B cell (primary cell): ENCODE measurements around the gene SAPCD2. TPM values are rescaled to one million over a fixed set of nuclear protein-coding genes. Genes with fewer than 3 reads are reported as not detected.

Experiments
- ATAC-seq: fragments of 200-7000 bp; cut with Tn5 transposase; one replicate; pipeline ENCODE4 v1.10.0; 2021; ENCODE audit warnings: low read depth, mild to moderate bottlenecking, moderate number of reproducible peaks, moderate library complexity
- CTCF ChIA-PET: fragments of 350-600 bp; sonication (Branson Sonifier 250); formaldehyde crosslinking; loops from one replicate; lab custom pipeline; 2021; ENCODE audit warnings: antibody characterized with exemption, inconsistent platforms; lab: Charles Lee
- POLR2A ChIA-PET: fragments of 350-600 bp; sonication (Branson Sonifier 250); formaldehyde crosslinking; loops from one replicate; lab custom pipeline; 2021; ENCODE audit warnings: antibody characterized with exemption; lab: Charles Lee
- DNase-seq: peaks from one replicate; pipeline ENCODE4 v3.0.0; 2013
- H2AFZ ChIP-seq: 2 replicates; pipeline ENCODE4 v1.6.1; 2012; ENCODE audit warnings: mild to moderate bottlenecking, low read depth, low read length; ENCODE audit not compliant: insufficient read depth, poor library complexity, severe bottlenecking
- H3K27ac ChIP-seq, 2 donors: 1 replicate in 1 of 2; 2 replicates in 1 of 2; pipeline ENCODE4 v1.5.1; 2012 to 2013; ENCODE audit warnings: low read length in 2 of 2, mild to moderate bottlenecking in 2 of 2, moderate library complexity in 1 of 2
- H3K27me3 ChIP-seq, 4 experiments: fragments of 200-600 bp in 1 of 4; sonication (generic) in 1 of 4; replicated peaks in 1 of 4; 1 replicate in 2 of 4; 2 replicates in 2 of 4; pipeline versions ENCODE4 v1.6.1 to v1.7.0; 2013 to 2016; ENCODE audit warnings: low read length in 3 of 4, mild to moderate bottlenecking in 2 of 4, mixed read lengths in 1 of 4, moderate library complexity in 1 of 4; ENCODE audit not compliant: insufficient read depth in 4 of 4, control insufficient read depth in 3 of 4; ENCODE audit errors: control extremely low read depth in 1 of 4
- H3K36me3 ChIP-seq, 2 experiments: replicated peaks in 1 of 2; 1 replicate in 1 of 2; 2 replicates in 1 of 2; pipeline versions ENCODE4 v1.6.1 to v1.7.1; 2013; ENCODE audit warnings: low read length in 1 of 2; ENCODE audit not compliant: insufficient read depth in 2 of 2, control insufficient read depth in 1 of 2; ENCODE audit errors: control extremely low read depth in 1 of 2, extremely low read depth in 1 of 2
- H3K4me1 ChIP-seq, 2 donors: fragments of 200-600 bp in 1 of 2; sonication (generic) in 1 of 2; 1 replicate in 1 of 2; 2 replicates in 1 of 2; pipeline versions ENCODE4 v1.5.1 to v1.6.1; 2013 to 2017; ENCODE audit warnings: low read length in 2 of 2; ENCODE audit not compliant: control insufficient read depth in 2 of 2, insufficient read depth in 2 of 2
- H3K4me2 ChIP-seq: replicated peaks from 2 replicates; pipeline ENCODE3; 2012; ENCODE audit warnings: mild to moderate bottlenecking, low read depth, low read length; ENCODE audit not compliant: poor library complexity, severe bottlenecking
- H3K4me3 ChIP-seq, 5 experiments: fragments of 200-600 bp in 1 of 5; sonication (generic) in 1 of 5; 1 replicate in 3 of 5; 2 replicates in 2 of 5; pipeline versions ENCODE4 v1.5.1 to v1.7.0; 2011 to 2016; ENCODE audit warnings: low read length in 4 of 5, mild to moderate bottlenecking in 4 of 5, low read depth in 2 of 5, control low read depth in 1 of 5, moderate library complexity in 1 of 5; ENCODE audit not compliant: insufficient read depth in 1 of 5; ENCODE audit errors: control extremely low read depth in 1 of 5, extremely low read depth in 1 of 5
- H3K79me2 ChIP-seq: fragments of 200-600 bp; sonication (generic); one replicate; pipeline ENCODE4 v1.6.0; 2016; ENCODE audit warnings: low read length; ENCODE audit not compliant: control insufficient read depth, insufficient read depth
- H3K9ac ChIP-seq: fragments of 200-600 bp; sonication (generic); 2 replicates; pipeline ENCODE4 v1.6.1; 2017; ENCODE audit warnings: mild to moderate bottlenecking, low read length, moderate library complexity
- H3K9me3 ChIP-seq, 3 donors: one replicate each; pipeline versions ENCODE4 v1.6.1 to v1.7.1; 2013; ENCODE audit warnings: low read length in 2 of 3; ENCODE audit not compliant: control insufficient read depth in 2 of 3, insufficient read depth in 1 of 3; ENCODE audit errors: control extremely low read depth in 1 of 3
- H4K20me1 ChIP-seq: 2 replicates; pipeline ENCODE4 v1.6.0; 2012; ENCODE audit warnings: mild to moderate bottlenecking, low read length; ENCODE audit not compliant: insufficient read depth, control insufficient read depth, poor library complexity, severe bottlenecking
- H3K27ac Mint-ChIP-seq: one replicate; pipeline ENCODE4 v1.8.0; 2021; ENCODE audit warnings: mixed read lengths
- H3K27me3 Mint-ChIP-seq: one replicate; pipeline ENCODE4 v1.8.0; 2021; ENCODE audit warnings: mixed read lengths
- H3K4me1 Mint-ChIP-seq: one replicate; pipeline ENCODE4 v1.8.0; 2021; ENCODE audit warnings: mixed read lengths
- H3K4me3 Mint-ChIP-seq: one replicate; pipeline ENCODE4 v1.8.0; 2021; ENCODE audit warnings: mixed read lengths
- H3K9me3 Mint-ChIP-seq: one replicate; pipeline ENCODE4 v1.8.0; 2022; ENCODE audit warnings: mixed read lengths; ENCODE audit not compliant: insufficient read depth
- CTCF ChIP-seq: fragments of 200-600 bp; IDR thresholded peaks from one replicate; pipeline ENCODE4 v1.8.0; 2022; ENCODE audit warnings: antibody characterized with exemption, mild to moderate bottlenecking
- EZH2 ChIP-seq: IDR thresholded peaks from 2 replicates; pipeline ENCODE4 v1.6.1; 2012; ENCODE audit warnings: borderline replicate concordance, low read depth, mild to moderate bottlenecking, moderate library complexity, low read length; ENCODE audit not compliant: insufficient read depth, poor library complexity, severe bottlenecking
- WGBS: methylation state at CpG from one replicate; pipeline ENCODE4 v1.1.5; 2013; ENCODE audit warnings: missing lambda C conversion rate; ENCODE audit not compliant: insufficient coverage; 5-methylcytosine and 5-hydroxymethylcytosine counted together
- intact Hi-C: fragments of 100-400 bp; cut with micrococcal nuclease; formaldehyde crosslinking; loops from one replicate; pipeline ENCODE4 v1.10.0; 2022
- polyA plus RNA-seq: library from polyadenylated mRNA; depleted of rRNA; stranded (reverse); fragments of >200 nt; gene quantifications from 2 replicates; pipeline ENCODE4 v1.2.3, GENCODE V29; 2012
- total RNA-seq, 2 donors: library from RNA; stranded (reverse); fragments of 120-200 nt in 1 of 2; gene quantifications; 1 replicate in 1 of 2; 2 replicates in 1 of 2; pipeline versions ENCODE4 v1.2.3 to v1.2.4, GENCODE V29; 2013 to 2022

SAPCD2 gene
- total and polyA plus RNA-seq, 2 donors (not counting 1 experiment from before 2014, with no cell fraction given), result 0.39 to 0.69 TPM

DNA sequence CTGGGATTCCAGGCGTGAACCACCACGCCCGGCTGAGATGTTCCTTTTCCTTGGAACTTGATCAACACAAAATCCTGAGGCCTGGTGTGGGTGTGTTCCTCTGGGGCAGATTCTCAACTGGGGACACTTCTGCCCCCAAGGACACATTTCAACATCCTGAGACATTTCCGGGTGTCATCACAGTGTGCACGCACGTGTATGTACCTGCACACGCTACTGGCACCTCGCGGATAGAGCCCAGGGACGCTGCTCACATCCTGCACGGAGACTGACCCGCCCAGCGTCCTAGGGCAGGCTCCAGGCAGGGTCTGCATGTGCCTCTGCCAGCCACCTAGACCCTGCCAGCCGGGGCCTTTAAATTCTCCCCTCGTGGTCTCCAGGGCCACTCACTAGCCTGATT, 8.0 kb downstream of the SAPCD2 start:
- ChIA-PET POLR2A (no interaction called here), CTCF (interaction anchor here (1.2 to 3.5 kb wide), 3 partner anchors 30 to 274 kb away, joined by 3 to 20 read pairs (median 12); no protein-coding TSS in a partner anchor)
- Histone ChIP-seq H3K79me2 (no peaks in the 10 kb centered on the region), H3K9me3 (no peaks in the 10 kb centered on the region), H4K20me1 (no peaks in the 10 kb centered on the region), H3K36me3 (no peaks in the 10 kb centered on the region), H3K27me3 (no peaks in the 10 kb centered on the region), H2AFZ (no peak overlapping the region), H3K4me1 (peaks cover 0 to 6% of the 10 kb centered on the region in 2 donors), H3K27ac (no peak overlapping the region), H3K9ac (no peak overlapping the region), H3K4me2 (no peak overlapping the region), H3K4me3 (no peak overlapping the region)
- ATAC-seq, result no peak
- Mint-ChIP-seq H3K4me3 (no peak overlapping the region), H3K9me3 (no peaks in the 10 kb centered on the region), H3K4me1 (peaks cover 3% of the 10 kb centered on the region), H3K27me3 (peaks cover 4% of the 10 kb centered on the region), H3K27ac (no peak overlapping the region)
- intact Hi-C loops, result no loop called here
- TF ChIP-seq EZH2 (no peak), CTCF (no peak)
- 88% methylated on average over 12 of the region's 15 CpGs for WGBS
- DNase-seq, result no peak

DNA sequence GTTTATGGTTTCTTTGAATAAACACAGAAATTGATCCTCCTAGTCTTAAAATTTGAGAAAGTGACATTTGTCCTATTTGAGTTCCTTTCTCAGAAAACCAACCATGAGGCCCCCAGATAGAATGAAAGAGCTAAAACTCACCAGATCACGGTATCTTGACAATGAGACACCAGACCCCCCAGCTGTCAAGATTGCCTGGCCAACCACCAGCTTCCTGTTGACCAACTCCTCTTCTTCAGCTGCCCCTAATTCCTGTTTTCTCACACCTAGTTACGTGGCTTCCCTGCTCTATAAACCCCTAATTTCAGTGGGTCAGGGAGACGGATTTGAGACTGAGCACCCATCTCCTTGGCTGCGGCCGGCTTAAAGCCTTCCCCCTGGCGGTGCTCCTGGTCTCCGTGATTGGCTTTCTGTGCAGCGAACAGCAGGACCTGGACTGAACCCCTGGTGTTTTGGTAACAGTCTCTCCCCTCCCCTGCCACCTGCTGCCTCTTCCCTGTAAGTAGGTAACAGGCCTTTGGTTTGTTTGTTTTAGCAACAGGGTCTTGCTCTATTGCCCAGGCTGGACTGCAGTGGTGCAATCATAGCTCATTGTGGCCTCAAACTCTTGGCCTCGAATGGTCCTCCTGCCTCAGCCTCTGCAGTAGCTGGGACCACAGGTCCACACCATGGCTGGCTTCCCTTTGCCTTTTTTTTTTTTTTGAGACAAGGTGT, 11.7 kb downstream of the SAPCD2 start:
- H3K4me1 ChIP-seq, result peaks cover under 1% of the 10 kb centered on the region in 2 donors
- CTCF ChIA-PET, result interaction anchor here (1.0 to 4.9 kb wide), 4 partner anchors 9 to 164 kb away, joined by 3 to 22 read pairs (median 12); partner anchors contain the start of gene NPDC1
- H3K4me2 ChIP-seq, result no peak overlapping the region
- no peaks in the 10 kb centered on the region for H3K36me3 ChIP-seq
- H3K4me3 Mint-ChIP-seq, result no peak overlapping the region
- H3K4me3 ChIP-seq, result no peak overlapping the region
- no peak overlapping the region for H3K27ac Mint-ChIP-seq
- H3K9me3 Mint-ChIP-seq, result no peaks in the 10 kb centered on the region
- H3K9me3 ChIP-seq, result peaks cover 0 to 4% (median 0%) of the 10 kb centered on the region in 3 donors
- H3K4me1 Mint-ChIP-seq, result no peaks in the 10 kb centered on the region
- no peak overlapping the region for H2AFZ ChIP-seq
- DNase-seq, result no peak
- TF ChIP-seq CTCF (no peak), EZH2 (no peak)
- POLR2A ChIA-PET, result interaction anchor here (0.6 kb wide), 1 partner anchor 188 kb away, joined by 8 read pairs; no protein-coding TSS in a partner anchor
- ATAC-seq, result no peak
- H3K27ac ChIP-seq, result no peak overlapping the region
- H3K79me2 ChIP-seq, result no peaks in the 10 kb centered on the region
- H3K27me3 ChIP-seq, result peaks cover 0 to 8% (median under 1%) of the 10 kb centered on the region in 4 experiments
- H4K20me1 ChIP-seq, result no peaks in the 10 kb centered on the region
- no peak overlapping the region for H3K9ac ChIP-seq
- intact Hi-C loops, result no loop called here
- H3K27me3 Mint-ChIP-seq, result no peaks in the 10 kb centered on the region
- WGBS, result 71% methylated on average over 9 of the region's 9 CpGs
